ENCODE data around the gene DPH7. TPM values are rescaled to one million over a fixed set of nuclear protein-coding genes. Genes with fewer than 3 reads are reported as not detected.
"Not testable (repeated sequence)": the region's sequence is repeated elsewhere in the genome, so short reads cannot be mapped to it uniquely, and the experiment has no call there.

The DPH7 gene
- total RNA-seq, 1 donor from 2014 or later: 24.8 TPM

- no peak for DNase-seq (ENCODE audit: low spot score)
These were observed 2.2 kb upstream of the DPH7 start for GRCh38 chr9:137580954-137581322.

DNA sequence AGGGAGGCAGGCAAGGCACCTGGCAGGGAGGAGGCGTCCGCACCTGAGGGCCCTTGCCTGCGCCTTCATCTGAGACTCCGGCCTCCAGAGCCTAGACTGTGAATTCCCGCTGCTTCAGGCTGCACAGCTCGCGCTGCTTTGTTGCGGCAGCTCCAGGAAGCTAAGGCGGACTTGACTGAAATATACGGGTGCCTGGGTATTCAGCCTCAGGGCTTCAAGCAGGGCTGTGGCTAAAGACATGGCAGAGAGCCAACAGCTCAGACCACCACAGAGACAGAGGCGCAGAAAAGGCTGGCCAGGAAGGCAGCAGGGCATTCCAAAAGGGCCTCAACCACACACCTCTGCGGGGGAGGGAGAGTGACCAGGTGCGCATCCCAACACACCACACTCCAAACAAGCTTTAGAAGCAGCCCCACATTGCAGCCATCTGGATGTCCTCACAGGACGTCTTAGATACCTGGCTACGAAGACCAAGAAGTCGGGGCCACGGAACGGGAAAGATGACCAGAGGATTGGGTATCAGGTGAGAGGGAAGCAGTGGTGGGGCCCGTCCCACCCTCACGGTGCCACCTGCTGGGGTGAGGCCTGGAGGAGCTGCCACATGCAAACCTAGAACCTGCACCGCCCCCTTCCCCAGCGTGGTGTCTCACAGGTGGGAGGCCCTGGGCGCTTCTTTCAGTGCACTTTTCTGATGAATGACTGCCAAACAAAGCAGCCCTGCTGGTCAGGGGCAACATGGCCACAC is 1.7 kb upstream of the DPH7 start:
- no peak for DNase-seq (ENCODE audit: low spot score)

DNA sequence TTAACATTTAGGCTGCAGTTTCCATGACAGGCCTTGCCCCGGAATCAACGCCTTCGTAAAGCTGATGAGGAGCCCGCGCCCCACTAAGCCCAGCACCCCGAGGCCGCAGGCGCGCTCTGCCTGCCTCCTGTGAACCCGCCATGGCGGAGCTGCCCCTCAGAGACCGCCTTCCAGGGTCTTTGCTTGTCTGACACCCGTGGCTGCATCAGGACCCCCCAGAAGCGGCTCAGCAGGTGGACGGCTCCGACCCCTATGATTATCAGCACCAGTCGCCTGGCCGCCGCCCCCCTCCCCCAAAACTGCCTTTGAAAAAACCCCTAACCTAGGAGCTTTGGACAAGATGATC is 507 bp upstream of the DPH7 start:
- DNase-seq (ENCODE audit: low spot score): no peak

- DNase-seq (ENCODE audit: low spot score): no peak
These were observed 2.9 kb downstream of the DPH7 start for GRCh38 chr9:137575716-137576411.

- DNase-seq (ENCODE audit: low spot score): no peak
These were observed 3.4 kb downstream of the DPH7 start for GRCh38 chr9:137575364-137575715.

- no peak for DNase-seq (ENCODE audit: low spot score)
These were observed 4.5 kb downstream of the DPH7 start for GRCh38 chr9:137574192-137574591.

DNA sequence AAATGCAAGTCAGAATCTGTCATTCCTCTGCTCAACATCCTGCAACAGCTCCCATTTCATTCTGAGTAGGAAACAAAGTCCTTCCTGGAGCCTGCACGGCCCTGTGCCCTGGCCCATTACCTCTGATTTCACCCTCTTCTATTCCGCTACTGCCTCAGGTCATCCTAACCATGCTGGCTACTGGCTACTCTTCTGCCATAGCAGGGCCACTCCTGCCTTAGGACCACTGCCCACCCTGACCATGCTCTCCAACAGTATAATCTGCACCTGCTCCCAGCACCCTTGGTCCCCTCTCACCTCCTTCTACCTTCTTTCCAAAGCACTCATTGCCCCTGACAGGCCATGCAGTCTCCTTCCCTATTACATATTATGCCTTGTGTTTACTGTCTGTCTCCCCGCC is 8.2 kb downstream of the DPH7 start:
- DNase-seq (ENCODE audit: low spot score): no peak

DNA sequence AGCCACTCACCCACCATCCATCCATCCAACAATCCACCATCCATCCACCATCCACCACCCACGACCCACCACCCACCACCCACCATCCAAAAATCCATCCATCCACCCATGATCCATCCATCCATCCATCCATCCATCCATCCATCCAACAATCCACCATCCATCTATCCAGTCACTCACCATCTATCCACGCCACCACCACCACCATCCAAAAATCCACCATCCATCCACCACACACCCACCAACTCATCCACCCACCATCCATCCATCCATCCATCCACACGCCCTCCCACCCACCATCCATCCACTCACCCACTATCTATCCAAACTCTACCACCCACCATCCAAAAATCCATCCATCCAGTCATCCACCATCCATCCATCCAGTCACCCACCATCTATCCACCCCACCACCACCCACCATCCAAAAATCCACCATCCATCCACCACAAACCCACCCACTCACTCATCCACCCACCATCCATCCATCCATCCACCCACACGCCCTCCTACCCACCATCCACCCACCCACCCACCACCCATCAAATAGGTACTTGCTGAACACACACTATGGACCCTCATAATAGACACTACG is 9.0 kb downstream of the DPH7 start:
- DNase-seq (ENCODE audit: low spot score): no peak

- not testable (repeated sequence) for DNase-seq (ENCODE audit: low spot score)
These were observed 10.3 kb downstream of the DPH7 start for GRCh38 chr9:137568445-137568844.

DNA sequence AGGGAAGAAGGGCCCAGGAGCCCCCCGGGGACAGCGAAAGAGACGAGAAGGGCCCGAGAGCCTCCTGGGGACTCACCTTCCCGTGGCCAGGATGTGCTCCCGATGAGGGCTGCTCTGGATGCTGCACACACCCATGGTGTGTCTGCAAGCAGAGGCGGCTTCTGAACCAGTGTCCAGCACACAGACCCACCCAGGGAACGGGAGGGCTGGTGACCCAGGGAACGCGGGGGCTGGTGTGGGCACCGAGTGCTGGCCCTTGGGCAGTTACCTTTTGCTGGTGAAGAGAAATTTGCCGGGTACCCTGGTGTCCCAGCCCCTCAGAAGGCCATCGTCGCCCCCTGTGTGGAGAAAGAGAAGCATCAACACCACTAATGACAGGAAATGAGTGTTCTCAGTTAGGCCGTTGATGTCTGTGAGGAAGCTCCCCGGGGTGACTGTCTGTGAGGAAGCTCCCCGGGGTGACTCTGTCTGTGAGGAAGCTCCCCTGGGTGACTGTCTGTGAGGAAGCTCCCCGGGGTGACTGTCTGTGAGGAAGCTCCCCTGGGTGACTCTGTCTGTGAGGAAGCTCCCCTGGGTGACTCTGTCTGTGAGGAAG is 13.8 kb downstream of the DPH7 start:
- DNase-seq (ENCODE audit: low spot score): no peak

DNA sequence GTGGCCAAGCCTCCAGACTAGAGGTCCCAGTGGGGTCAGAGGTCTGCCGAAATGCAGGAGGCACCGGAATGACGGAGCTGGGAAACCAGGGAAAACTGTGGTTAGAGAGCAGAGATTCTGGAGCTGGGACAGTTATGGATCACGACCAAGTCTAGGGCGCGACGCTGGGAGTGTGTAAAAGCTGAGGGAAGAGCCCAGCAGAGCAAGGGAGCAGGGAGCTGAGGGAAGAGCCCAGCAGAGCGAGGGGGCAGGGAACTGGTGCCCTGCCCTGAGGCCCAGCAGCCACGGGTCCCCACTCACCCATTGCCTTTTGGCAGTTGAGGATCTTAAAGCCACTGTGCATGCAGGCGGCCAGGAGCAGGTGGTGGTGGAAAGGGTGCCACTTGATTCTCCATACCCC is 14.6 kb downstream of the DPH7 start:
- DNase-seq (ENCODE audit: low spot score): no peak

GRCh38 chr9:137558127-137558526 is 20.6 kb downstream of the DPH7 start:
- no peak for DNase-seq (ENCODE audit: low spot score)

- no peak for DNase-seq (ENCODE audit: low spot score)
These were observed 22.5 kb downstream of the DPH7 start for GRCh38 chr9:137556069-137556838.

- no peak for DNase-seq (ENCODE audit: low spot score)
These were observed 23.5 kb downstream of the DPH7 start for GRCh38 chr9:137555179-137555578.

- no peak for DNase-seq (ENCODE audit: low spot score)
These were observed 24.4 kb downstream of the DPH7 start for GRCh38 chr9:137554349-137554748.

GRCh38 chr9:137553654-137554053 is 25.1 kb downstream of the DPH7 start:
- DNase-seq (ENCODE audit: low spot score): not testable (repeated sequence)

DNA sequence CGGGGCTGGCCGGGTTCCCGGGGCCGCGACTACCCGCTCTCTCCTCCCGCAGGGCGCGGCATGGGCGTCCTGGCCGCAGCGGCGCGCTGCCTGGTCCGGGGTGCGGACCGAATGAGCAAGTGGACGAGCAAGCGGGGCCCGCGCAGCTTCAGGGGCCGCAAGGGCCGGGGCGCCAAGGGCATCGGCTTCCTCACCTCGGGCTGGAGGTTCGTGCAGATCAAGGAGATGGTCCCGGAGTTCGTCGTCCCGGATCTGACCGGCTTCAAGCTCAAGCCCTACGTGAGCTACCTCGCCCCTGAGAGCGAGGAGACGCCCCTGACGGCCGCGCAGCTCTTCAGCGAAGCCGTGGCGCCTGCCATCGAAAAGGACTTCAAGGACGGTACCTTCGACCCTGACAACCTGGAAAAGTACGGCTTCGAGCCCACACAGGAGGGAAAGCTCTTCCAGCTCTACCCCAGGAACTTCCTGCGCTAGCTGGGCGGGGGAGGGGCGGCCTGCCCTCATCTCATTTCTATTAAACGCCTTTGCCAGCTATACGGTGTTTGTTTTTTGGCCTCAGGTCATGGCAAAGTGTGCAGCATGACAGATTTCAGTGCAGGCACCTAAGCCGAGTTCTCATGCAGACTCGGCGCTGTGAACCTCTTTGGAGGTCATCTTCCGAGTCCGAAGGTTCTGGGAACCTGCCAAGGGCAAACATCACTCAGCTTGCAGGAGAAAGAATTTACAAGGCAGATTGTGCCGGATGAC is 26.5 kb downstream of the DPH7 start:
- no peak for DNase-seq (ENCODE audit: low spot score)

DNA sequence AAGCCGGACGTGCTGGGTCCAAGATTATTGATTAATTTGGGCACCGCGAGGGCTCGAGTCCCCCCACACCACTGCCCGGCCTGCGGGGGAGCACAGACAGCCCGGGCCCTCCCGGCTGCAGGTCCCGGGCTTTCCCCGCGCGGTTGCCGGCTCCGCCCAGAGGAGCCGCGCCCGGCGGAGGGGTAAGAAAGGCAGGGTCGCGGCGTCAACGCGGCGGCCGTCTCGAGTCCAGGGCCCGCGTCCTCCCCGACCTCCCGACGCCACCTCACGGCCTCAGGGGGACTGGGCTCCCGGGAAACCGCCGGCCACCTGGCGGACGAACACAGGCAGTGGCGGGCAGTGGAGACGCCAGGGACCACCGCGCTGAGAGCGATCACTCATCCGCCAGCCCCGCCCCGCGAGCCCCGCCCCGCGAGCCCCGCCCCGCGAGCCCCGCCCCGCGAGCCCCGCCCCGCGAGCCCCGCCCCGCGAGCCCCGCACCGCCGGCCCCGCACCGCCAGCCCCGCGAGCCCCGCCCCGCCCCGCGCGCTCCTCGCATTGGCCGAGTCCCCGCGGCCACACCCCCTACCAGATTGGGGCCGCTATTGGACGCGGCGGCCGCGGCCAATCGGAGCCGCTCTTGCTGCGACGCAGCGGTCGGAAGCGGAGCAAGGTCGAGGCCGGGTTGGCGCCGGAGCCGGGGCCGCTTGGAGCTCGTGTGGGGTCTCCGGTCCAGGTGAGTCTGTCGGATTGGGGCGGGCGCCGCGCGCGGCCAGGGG is 27.3 kb downstream of the DPH7 start, which contains the start of gene MRPL41:
TSS of gene MRPL41 (plus strand) at position 616 of the 758 bp plus-strand sequence. CDS start 203 bp downstream, outside the sequence.
- peak; percentile 89 for DNase-seq (ENCODE audit: low spot score)

DNA sequence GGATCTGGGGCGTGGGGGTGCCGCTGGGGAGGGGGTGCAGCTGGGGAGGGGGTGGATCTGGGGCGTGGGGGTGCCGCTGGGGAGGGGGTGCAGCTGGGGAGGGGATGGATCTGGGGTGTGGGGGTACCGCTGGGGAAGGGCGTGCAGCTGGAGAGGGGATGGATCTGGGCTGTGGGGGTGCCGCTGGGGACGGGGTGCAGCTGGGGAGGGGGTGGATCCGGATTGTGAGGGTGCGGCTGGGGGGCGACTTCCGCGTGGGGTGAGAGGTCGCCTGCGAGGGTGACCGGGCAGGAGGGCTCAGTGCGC is 27.8 kb downstream of the DPH7 start:
- not testable (repeated sequence) for DNase-seq (ENCODE audit: low spot score)

GRCh38 chr9:137550231-137550621 is 28.5 kb downstream of the DPH7 start, which contains the start of gene PNPLA7:
TSS of gene PNPLA7 (minus strand) at chr9:137550402. CDS start at chr9:137550197, 205 bp downstream.
- DNase-seq (ENCODE audit: low spot score): peak; percentile 90

Measured in umbilical cord (tissue), 2 donors.